H1 (cell line): ENCODE results near the gene PBX3. TPM values are rescaled to one million over a fixed set of nuclear protein-coding genes. Genes with fewer than 3 reads are reported as not detected.

Experiments
- CTCF ChIA-PET: fragments of 300-600 bp; sonication (Branson Sonifier 250); formaldehyde crosslinking; loops from one replicate; lab custom pipeline; 2021; ENCODE audit not compliant: partially characterized antibody; lab: Charles Lee
- POLR2A ChIA-PET: fragments of 300-600 bp; sonication (Branson Sonifier 250); formaldehyde crosslinking; loops from one replicate; lab custom pipeline; 2021; ENCODE audit warnings: inconsistent platforms; ENCODE audit not compliant: partially characterized antibody; lab: Charles Lee
- DNase-seq, 2 experiments: peaks; one replicate each; pipeline versions ENCODE4 v3.0.0 to v3.0.0-alpha.2; 2010 to 2022; ENCODE audit warnings: low spot score in 2 of 2, low read depth in 1 of 2, mixed read lengths in 1 of 2
- FAIRE-seq: peaks from 2 replicates; lab custom pipeline; 2011; peaks lifted over from hg19 to GRCh38; lab: Jason Lieb, UNC
- H2AFZ ChIP-seq: 2 replicates; pipeline ENCODE4 v1.8.1; 2012; ENCODE audit warnings: low read length, inconsistent platforms
- H2AK5ac ChIP-seq: 2 replicates; pipeline ENCODE4 v1.6.1; 2013; ENCODE audit warnings: low read depth, low read length
- H2BK120ac ChIP-seq: replicated peaks from 2 replicates; pipeline ENCODE3; 2013; ENCODE audit warnings: low read depth, low read length, inconsistent platforms
- H2BK12ac ChIP-seq: 2 replicates; pipeline ENCODE4 v1.6.1; 2013; ENCODE audit warnings: low read depth, low read length
- H2BK15ac ChIP-seq: 2 replicates; pipeline ENCODE4 v1.6.1; 2013; ENCODE audit warnings: low read length
- H2BK20ac ChIP-seq: 2 replicates; pipeline ENCODE4 v1.6.1; 2013; ENCODE audit warnings: low read length
- H2BK5ac ChIP-seq: 2 replicates; pipeline ENCODE4 v1.6.1; 2013; ENCODE audit warnings: low read depth, low read length
- H3K14ac ChIP-seq: 2 replicates; pipeline ENCODE4 v1.6.1; 2013; ENCODE audit warnings: inconsistent platforms; ENCODE audit not compliant: insufficient read length
- H3K18ac ChIP-seq: 2 replicates; pipeline ENCODE4 v1.6.1; 2013; ENCODE audit warnings: low read length; ENCODE audit errors: extremely low read depth
- H3K23ac ChIP-seq: 2 replicates; pipeline ENCODE4 v1.6.1; 2013; ENCODE audit warnings: inconsistent platforms; ENCODE audit not compliant: insufficient read length
- H3K23me2 ChIP-seq: 2 replicates; pipeline ENCODE4 v1.6.1; 2013; ENCODE audit warnings: low read depth, low read length
- H3K27ac ChIP-seq: 2 replicates; pipeline ENCODE4 v1.6.1; 2011; ENCODE audit warnings: low read depth, low read length, inconsistent platforms
- H3K27me3 ChIP-seq, 4 experiments: replicated peaks in 1 of 4; 1 replicate in 1 of 4; 2 replicates in 3 of 4; pipeline versions ENCODE4 v1.6.1 to v1.8.1; 2011 to 2013; ENCODE audit warnings: low read length in 3 of 4, mild to moderate bottlenecking in 3 of 4, inconsistent platforms in 2 of 4, mixed read lengths in 2 of 4, moderate library complexity in 1 of 4; ENCODE audit not compliant: control insufficient read depth in 3 of 4, insufficient read depth in 3 of 4; ENCODE audit errors: extremely low read depth in 1 of 4
- H3K36me3 ChIP-seq, 4 experiments: 2 replicates each; pipeline versions ENCODE4 v1.6.1 to v1.8.1; 2011 to 2013; ENCODE audit warnings: mild to moderate bottlenecking in 4 of 4, low read length in 3 of 4, moderate library complexity in 2 of 4, control low read depth in 1 of 4, inconsistent platforms in 1 of 4; ENCODE audit not compliant: insufficient read depth in 4 of 4, control insufficient read depth in 2 of 4
- H3K4ac ChIP-seq: replicated peaks from 2 replicates; pipeline ENCODE3; 2013; ENCODE audit warnings: low read length, low read depth, mixed read lengths, inconsistent platforms; ENCODE audit not compliant: insufficient read length
- H3K4me1 ChIP-seq, 4 experiments: replicated peaks in 1 of 4; 1 replicate in 1 of 4; 2 replicates in 3 of 4; pipeline versions ENCODE4 v1.6.1 to v1.8.1; 2011 to 2013; ENCODE audit warnings: low read length in 3 of 4, inconsistent platforms in 2 of 4, mixed read lengths in 1 of 4; ENCODE audit not compliant: insufficient read depth in 4 of 4, control insufficient read depth in 3 of 4
- H3K4me2 ChIP-seq, 2 experiments: 2 replicates each; pipeline versions ENCODE4 v1.6.1 to v1.8.1; 2011 to 2013; ENCODE audit warnings: low read depth in 2 of 2, low read length in 2 of 2, control low read depth in 1 of 2, inconsistent platforms in 1 of 2, mild to moderate bottlenecking in 1 of 2; ENCODE audit not compliant: insufficient read depth in 1 of 2
- H3K4me3 ChIP-seq, 4 experiments: fragments of 200-600, 300-600 bp in 1 of 4; sonication (generic), shearing (Covaris generic), sonication (Bioruptor Twin) in 1 of 4; 2 replicates each; pipeline versions ENCODE4 v1.5.1 to v1.8.1; 2011 to 2016; ENCODE audit warnings: low read length in 4 of 4, low read depth in 3 of 4, control low read depth in 2 of 4, inconsistent platforms in 2 of 4, mild to moderate bottlenecking in 2 of 4, mixed read lengths in 1 of 4, moderate library complexity in 1 of 4; ENCODE audit not compliant: insufficient read depth in 2 of 4; ENCODE audit errors: extremely low read depth in 1 of 4
- H3K56ac ChIP-seq: replicated peaks from 2 replicates; pipeline ENCODE3; 2013; ENCODE audit warnings: low read depth, mild to moderate bottlenecking, mixed read lengths, low read length, inconsistent platforms; ENCODE audit not compliant: insufficient read length
- H3K79me1 ChIP-seq: 2 replicates; pipeline ENCODE4 v1.6.1; 2013; ENCODE audit warnings: low read depth, low read length, control low read depth
- H3K79me2 ChIP-seq, 2 experiments: 2 replicates each; pipeline versions ENCODE4 v1.6.1 to v1.8.1; 2012 to 2013; ENCODE audit warnings: low read length in 2 of 2, mild to moderate bottlenecking in 2 of 2, inconsistent platforms in 1 of 2; ENCODE audit not compliant: insufficient read depth in 2 of 2, control insufficient read depth in 1 of 2
- H3K9ac ChIP-seq, 4 experiments: replicated peaks in 1 of 4; 1 replicate in 1 of 4; 2 replicates in 3 of 4; pipeline versions ENCODE4 v1.6.1 to v1.8.1; 2011 to 2013; ENCODE audit warnings: low read depth in 3 of 4, low read length in 3 of 4, control low read depth in 2 of 4, mild to moderate bottlenecking in 2 of 4, moderate library complexity in 2 of 4, inconsistent platforms in 1 of 4; ENCODE audit errors: extremely low read depth in 1 of 4
- H3K9me3 ChIP-seq, 2 experiments: 2 replicates each; pipeline versions ENCODE4 v1.6.1 to v1.8.1; 2012 to 2013; ENCODE audit warnings: mild to moderate bottlenecking in 2 of 2, moderate library complexity in 2 of 2, control low read depth in 1 of 2, inconsistent platforms in 1 of 2, low read depth in 1 of 2, low read length in 1 of 2, mixed read lengths in 1 of 2; ENCODE audit not compliant: insufficient read depth in 2 of 2
- H4K20me1 ChIP-seq, 2 experiments: replicated peaks in 1 of 2; 2 replicates each; pipeline versions ENCODE3 to v1.8.1; 2011 to 2013; ENCODE audit warnings: inconsistent platforms in 2 of 2, low read length in 2 of 2, mild to moderate bottlenecking in 1 of 2; ENCODE audit not compliant: insufficient read depth in 2 of 2, control insufficient read depth in 1 of 2
- H4K5ac ChIP-seq: 2 replicates; pipeline ENCODE4 v1.6.1; 2013; ENCODE audit warnings: low read length, low read depth, mixed read lengths, inconsistent platforms; ENCODE audit not compliant: insufficient read length
- H4K8ac ChIP-seq: 2 replicates; pipeline ENCODE4 v1.8.0; 2013; ENCODE audit warnings: mild to moderate bottlenecking, moderate library complexity, low read length, inconsistent platforms; ENCODE audit not compliant: insufficient read depth; ENCODE audit errors: extremely low read depth
- H4K91ac ChIP-seq: replicated peaks from 2 replicates; pipeline ENCODE3; 2013; ENCODE audit warnings: low read length, mixed read lengths, inconsistent platforms; ENCODE audit not compliant: insufficient read length
- CBX5 ChIP-seq: fragments of 300-800, 300-1000 bp; sonication (generic); IDR thresholded peaks from 2 replicates; pipeline ENCODE4 v1.7.1; 2016; ENCODE audit warnings: antibody characterized with exemption, low read length, low read depth
- EZH2 ChIP-seq: fragments of 200-600 bp; sonication (generic); IDR thresholded peaks from 2 replicates; pipeline ENCODE4 v1.7.1; 2012; ENCODE audit warnings: low read depth, mild to moderate bottlenecking, moderate library complexity, low read length, inconsistent platforms; ENCODE audit not compliant: severe bottlenecking
- HDAC2 ChIP-seq, 2 experiments: fragments of 300-600 bp in 1 of 2; sonication (generic) in 1 of 2; IDR thresholded peaks; 2 replicates each; pipeline ENCODE4 v1.6.1; 2011 to 2012; ENCODE audit warnings: low read depth in 2 of 2, low read length in 2 of 2, mild to moderate bottlenecking in 2 of 2, moderate library complexity in 2 of 2, borderline replicate concordance in 1 of 2, inconsistent platforms in 1 of 2
- KDM1A ChIP-seq: fragments of 200-600, 300-600 bp; sonication (generic); IDR thresholded peaks from 2 replicates; pipeline ENCODE4 v1.7.1; 2016; ENCODE audit warnings: mild to moderate bottlenecking, low read length, borderline replicate concordance
- KDM4A ChIP-seq: IDR thresholded peaks from one replicate; pipeline ENCODE4 v1.7.1; 2012; ENCODE audit warnings: low read depth, mild to moderate bottlenecking, moderate library complexity, low read length, inconsistent platforms; ENCODE audit not compliant: severe bottlenecking
- NRF1 ChIP-seq: IDR thresholded peaks from 2 replicates; pipeline ENCODE4 v1.6.1; 2011; ENCODE audit warnings: mild to moderate bottlenecking, low read depth, low read length, improper control_type of control experiment
- SIN3A ChIP-seq, 2 experiments: IDR thresholded peaks in 1 of 2; conservative IDR thresholded peaks in 1 of 2; 2 replicates each; pipeline ENCODE4 v1.6.1; 2011 to 2012; ENCODE audit warnings: low read length in 2 of 2, improper control_type of control experiment in 1 of 2, low read depth in 1 of 2, mild to moderate bottlenecking in 1 of 2
- WGBS, 2 experiments: shearing (Covaris generic) in 1 of 2; methylation state at CpG; one replicate each; pipeline versions ENCODE4 v1.1.6 to v1.1.7; 2013 to 2015; ENCODE audit warnings: low lambda C conversion rate in 2 of 2, mixed read lengths in 2 of 2, inconsistent platforms in 1 of 2, low coverage in 1 of 2, missing lambda C conversion rate in 1 of 2; ENCODE audit not compliant: insufficient replicate concordance in 2 of 2, insufficient coverage in 1 of 2, insufficient read length in 1 of 2; ENCODE audit errors: extremely low coverage in 1 of 2, missing lambda C conversion rate in 1 of 2; 5-methylcytosine and 5-hydroxymethylcytosine counted together
- polyA plus RNA-seq, 7 experiments: library from polyadenylated mRNA; depleted of rRNA in 3 of 7; stranded (reverse) in 5 of 7; unstranded in 2 of 7; fragments of >200 nt in 5 of 7; fragments of 200-250 nt in 2 of 7; gene quantifications; 1 replicate in 5 of 7; 2 replicates in 1 of 7; 4 replicates in 1 of 7; pipeline versions ENCODE4 v1.2.1 to v1.2.3, GENCODE V29; 2011 to 2013; ENCODE audit warnings: missing spikeins in 2 of 7, mixed read lengths in 2 of 7
- total RNA-seq: library from RNA; stranded (reverse); fragmentation: NEBNext Ultra II Directional; extraction: Animal tissue kit (Norgen Biotek cat#: 25700); gene quantifications from 2 replicates; pipeline ENCODE4 v1.2.1, GENCODE V29; 2021
- TF ChIP-seq, protein P1 (sequence below): IDR thresholded peaks from 2 replicates; pipeline ENCODE4 v1.6.1; 2012; ENCODE audit warnings: inconsistent platforms
- TF ChIP-seq, protein P2 (sequence below): IDR thresholded peaks from 2 replicates; pipeline ENCODE4 v1.6.1; 2011; ENCODE audit warnings: low read length, improper control_type of control experiment

Gene PBX3
- total and polyA plus RNA-seq, 2 of the 8 experiments (the other 6 are each of a cell fraction or from before 2014, with no cell fraction given) = 22.7 to 44.3 TPM

DNA sequence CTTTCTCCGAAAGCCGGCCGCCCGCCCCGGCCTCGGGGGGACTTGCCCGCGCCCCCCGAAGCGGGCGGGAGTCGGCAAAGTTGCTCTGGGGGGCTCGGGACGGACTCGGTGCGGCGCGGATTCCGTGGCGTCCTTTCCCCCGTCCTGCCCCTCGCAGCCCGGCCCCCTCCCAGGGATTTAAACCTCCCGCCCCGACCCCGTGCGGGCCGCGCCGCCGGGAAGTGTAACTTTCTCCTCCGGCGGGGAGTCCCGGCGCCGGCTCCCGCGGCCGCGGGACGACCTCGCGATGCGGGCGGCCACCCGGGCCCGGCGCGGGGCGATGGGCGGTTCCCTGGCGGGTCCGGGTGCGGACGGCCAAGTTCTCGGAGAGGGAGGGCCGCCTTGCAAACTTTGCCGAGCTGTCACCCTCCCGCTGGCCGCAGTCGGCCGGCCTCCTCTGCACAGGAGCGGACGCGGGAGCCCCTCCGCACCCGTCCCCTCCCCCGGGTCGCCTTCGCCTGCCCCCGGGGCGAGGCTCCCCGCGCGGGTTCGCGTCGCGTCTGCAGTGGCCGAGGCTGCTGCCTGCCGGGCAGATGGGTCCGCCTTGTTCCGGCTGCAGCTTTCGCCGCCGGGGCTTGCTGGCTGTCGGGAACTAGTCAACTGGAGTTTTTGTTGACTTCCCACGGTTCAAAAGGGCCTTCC, 732 bp downstream of the PBX3 start:
- no peaks in the 10 kb centered on the region for H3K27me3 ChIP-seq
- H2BK120ac ChIP-seq = no peak overlapping the region
- H3K4me2 ChIP-seq = peak overlapping the region; percentile 88 to 92
- peaks cover 0 to 28% (median 1%) of the 10 kb centered on the region in 4 experiments; a peak in 1 of 8 replicates for H3K36me3 ChIP-seq
- POLR2A ChIA-PET = interaction anchor here (0.7 to 1.3 kb wide), 6 partner anchors 8 to 202 kb away, joined by 3 to 6 read pairs (median 4); partner anchors contain the start of gene MAPKAP1
- CTCF ChIA-PET = no interaction called here
- H2AK5ac ChIP-seq = no peak overlapping the region
- peak overlapping the region; percentile 11 for H3K56ac ChIP-seq
- H3K27ac ChIP-seq = no peak overlapping the region
- peak overlapping the region; percentile 82 to 99 (median 86) for H3K4me3 ChIP-seq
- no peak overlapping the region for H2BK20ac ChIP-seq
- no peak overlapping the region for H2AFZ ChIP-seq
- no peaks in the 10 kb centered on the region for H4K20me1 ChIP-seq
- no peak overlapping the region for H4K91ac ChIP-seq
- no peak overlapping the region for H3K23ac ChIP-seq
- 1% methylated on average over 36 of the region's 88 CpGs; no CpG with 5 or more reads in 1 of the 2 experiments for WGBS, 2 experiments
- H3K79me1 ChIP-seq = no peaks in the 10 kb centered on the region
- peaks cover 4 to 20% (median 9%) of the 10 kb centered on the region in 4 experiments; a peak in 4 of 7 replicates for H3K4me1 ChIP-seq
- H4K5ac ChIP-seq = no peak overlapping the region
- DNase-seq = peak in 1 of 2 experiments; percentile 63
- peaks cover 15% of the 10 kb centered on the region for H3K23me2 ChIP-seq
- FAIRE-seq = no peak
- no peaks in the 10 kb centered on the region for H3K9me3 ChIP-seq
- no peak overlapping the region for H2BK15ac ChIP-seq
- 0 out of 2 replicates have a peak overlapping the region, but pooled peaks have one; percentile 53 for H3K18ac ChIP-seq
- no peak overlapping the region for H2BK5ac ChIP-seq
- H4K8ac ChIP-seq = peak overlapping the region; percentile 64
- H3K14ac ChIP-seq = no peak overlapping the region
- H2BK12ac ChIP-seq = no peak overlapping the region
- peaks cover 0 to 47% of the 10 kb centered on the region in 2 experiments; a peak in 2 of 4 replicates for H3K79me2 ChIP-seq
- peak overlapping the region; percentile 43 to 86 (median 64); a peak in 6 of 7 replicates for H3K9ac ChIP-seq
- H3K4ac ChIP-seq = no peak overlapping the region
- no peak for TF ChIP-seq EZH2
- TF ChIP-seq NRF1 = no peak
- TF ChIP-seq SIN3A (conservative IDR thresholded peaks at IDR 0.05 in 1 of 2, IDR thresholded peaks at IDR 0.05 in 1 of 2; ENCODE audit: low read depth in 1 of 2, low read length in 2 of 2) = 0 out of 4 replicates have a peak, but pooled peaks of 1 of the 2 experiments have one; percentile 37
- no peak for TF ChIP-seq KDM1A
- peak in 1 of 2 experiments; percentile 62; a peak in 1 of 4 replicates for TF ChIP-seq HDAC2 (IDR thresholded peaks at IDR 0.05; ENCODE audit: borderline replicate concordance in 1 of 2, low read depth in 2 of 2, low read length in 2 of 2)
- no peak for TF ChIP-seq CBX5
- TF ChIP-seq KDM4A = peak; percentile 17
- TF ChIP-seq, protein P1, sequence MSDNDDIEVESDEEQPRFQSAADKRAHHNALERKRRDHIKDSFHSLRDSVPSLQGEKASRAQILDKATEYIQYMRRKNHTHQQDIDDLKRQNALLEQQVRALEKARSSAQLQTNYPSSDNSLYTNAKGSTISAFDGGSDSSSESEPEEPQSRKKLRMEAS = peak; percentile 6; the same call in 1 of the 2 replicates
- TF ChIP-seq, protein P2, sequence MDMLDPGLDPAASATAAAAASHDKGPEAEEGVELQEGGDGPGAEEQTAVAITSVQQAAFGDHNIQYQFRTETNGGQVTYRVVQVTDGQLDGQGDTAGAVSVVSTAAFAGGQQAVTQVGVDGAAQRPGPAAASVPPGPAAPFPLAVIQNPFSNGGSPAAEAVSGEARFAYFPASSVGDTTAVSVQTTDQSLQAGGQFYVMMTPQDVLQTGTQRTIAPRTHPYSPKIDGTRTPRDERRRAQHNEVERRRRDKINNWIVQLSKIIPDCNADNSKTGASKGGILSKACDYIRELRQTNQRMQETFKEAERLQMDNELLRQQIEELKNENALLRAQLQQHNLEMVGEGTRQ = no peak
